NCI-H82 treated with DMSO at 0.1 percent for 48 hours (cell line): ENCODE results near the gene DFFB.
"Not testable (repeated sequence)": the region's sequence is repeated elsewhere in the genome, so short reads cannot be mapped to it uniquely, and the experiment has no call there.

ENCODE experiments used
- DNase-seq: peaks from one replicate; lab custom pipeline; 2025; ENCODE audit not compliant: unreplicated experiment; lab: John Stamatoyannopoulos, UW

The DFFB gene

GRCh38 chr1:3909615-3910014 is 52.3 kb downstream of the DFFB start:
- no peak for DNase-seq

DNA sequence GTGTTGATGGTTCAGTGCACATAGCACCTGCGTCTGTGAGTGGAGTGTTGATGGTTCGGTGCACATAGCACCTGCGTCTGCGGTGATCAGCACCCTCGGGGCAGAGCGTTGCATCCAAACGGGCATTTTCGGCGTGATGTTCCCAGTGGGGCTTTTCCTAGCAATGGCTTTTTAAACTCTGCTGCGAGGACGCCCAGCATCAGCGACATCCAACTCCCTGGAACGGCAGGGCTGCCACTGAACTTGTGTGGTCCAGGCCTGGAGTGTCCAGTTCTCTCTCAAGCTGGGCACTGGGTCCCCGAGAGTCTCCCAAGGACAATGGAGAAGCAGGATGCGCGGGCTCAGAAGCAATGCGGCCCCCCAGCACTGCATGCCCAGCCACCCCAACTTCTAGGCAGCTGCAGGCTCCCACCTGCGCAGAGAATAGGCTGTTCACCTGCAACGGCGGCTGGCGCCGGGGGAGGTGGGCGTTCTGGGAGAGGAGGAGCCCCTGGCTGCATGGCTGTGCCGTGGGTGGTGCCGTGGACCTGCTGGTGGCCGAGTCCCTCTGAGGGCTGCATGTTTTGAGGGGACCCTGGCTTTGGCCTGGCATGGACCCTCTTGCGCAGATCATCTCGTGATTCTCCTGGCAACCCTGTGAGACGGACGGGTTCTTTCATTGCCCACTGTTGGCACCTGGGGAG is 52.9 kb downstream of the DFFB start:
- DNase-seq: no peak

DNA sequence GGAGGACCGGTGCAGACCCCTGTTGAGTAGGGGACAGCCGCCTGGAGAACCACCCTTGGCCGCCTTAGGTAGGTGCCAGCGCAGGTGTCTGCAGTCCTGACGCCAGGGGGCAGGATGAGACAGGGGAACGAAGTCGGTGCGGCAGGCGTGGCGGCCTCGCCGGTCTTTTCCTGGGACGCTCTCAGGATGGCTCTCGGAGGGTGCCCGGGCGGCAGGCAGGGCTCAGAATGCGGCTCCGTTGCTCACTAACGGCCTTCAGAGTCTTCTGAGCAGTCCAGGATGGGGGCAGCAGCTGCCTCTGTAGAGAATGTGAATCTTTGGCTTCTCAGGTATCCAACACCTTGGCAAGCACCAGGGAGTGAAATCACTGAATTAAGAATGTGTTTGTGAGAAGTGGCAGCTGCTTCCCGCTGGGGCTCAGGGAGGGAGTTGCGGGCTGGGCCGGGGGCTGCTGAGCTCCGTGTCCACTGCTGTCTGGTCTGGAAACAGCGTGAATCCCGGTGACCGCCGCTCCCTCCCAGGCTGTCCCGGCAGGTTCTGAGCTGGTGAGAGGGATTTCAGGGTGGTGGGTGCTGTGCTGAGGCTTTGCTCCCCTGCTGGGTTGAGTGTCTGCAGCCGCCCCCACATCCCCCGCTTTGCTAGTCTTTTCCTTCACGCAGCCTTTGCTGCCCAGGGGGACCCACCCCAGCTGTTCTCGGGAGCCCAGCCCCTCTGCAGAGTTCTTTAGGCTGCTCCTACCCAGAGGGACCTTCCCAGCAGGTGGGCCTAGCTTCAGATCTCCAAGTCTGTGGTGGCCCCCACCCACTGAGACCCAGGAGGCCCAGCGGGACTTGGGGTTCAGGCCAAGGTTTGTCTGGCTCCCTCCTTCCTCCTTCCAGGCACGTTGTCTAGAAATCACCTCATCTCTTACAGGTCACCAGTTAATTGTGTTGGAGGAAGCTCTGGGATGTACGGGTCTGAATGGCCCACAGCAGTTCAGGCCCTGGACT is 53.9 kb downstream of the DFFB start:
- peak; percentile 57 for DNase-seq

DNA sequence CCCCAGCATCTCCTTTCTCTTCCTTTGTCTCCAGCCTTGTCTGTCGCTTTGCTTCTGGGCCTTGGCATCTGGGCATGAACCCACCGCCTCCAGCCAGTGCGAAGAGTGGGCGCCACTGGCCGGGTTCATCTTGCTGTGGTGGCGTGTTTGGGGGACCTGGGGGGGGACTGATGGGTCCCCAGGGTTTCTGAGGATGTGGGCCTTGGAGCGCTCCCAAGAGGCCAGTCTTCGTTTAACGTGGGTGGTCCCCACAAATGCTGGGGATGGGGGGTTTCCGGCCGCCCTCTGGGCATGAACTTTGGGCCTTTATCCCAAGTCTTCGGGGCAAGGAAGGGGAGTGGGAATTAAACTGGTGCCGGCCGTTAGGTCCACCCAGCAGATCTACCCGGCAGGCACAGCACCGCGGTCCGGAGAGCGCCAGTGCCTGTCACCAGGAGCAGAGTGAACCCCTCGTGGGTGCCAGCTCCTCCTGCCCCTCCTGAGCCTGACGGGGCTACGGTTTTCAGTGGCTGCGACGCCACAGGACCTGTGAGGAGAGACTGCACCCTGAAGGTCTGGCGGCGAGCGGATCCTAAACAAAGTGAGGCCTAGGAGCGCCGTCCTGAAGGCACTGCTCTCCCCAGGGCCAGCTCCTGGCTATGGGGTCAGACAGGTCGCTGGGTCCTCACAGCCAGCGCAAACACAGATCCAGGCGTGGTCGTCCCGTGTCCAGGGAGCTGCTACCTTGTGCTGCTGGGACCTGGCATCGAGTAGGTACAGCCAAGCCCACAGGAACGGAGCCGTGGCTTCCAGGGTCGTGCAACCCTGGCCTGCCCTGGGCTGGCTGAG is 54.9 kb downstream of the DFFB start:
- no peak for DNase-seq

DNA sequence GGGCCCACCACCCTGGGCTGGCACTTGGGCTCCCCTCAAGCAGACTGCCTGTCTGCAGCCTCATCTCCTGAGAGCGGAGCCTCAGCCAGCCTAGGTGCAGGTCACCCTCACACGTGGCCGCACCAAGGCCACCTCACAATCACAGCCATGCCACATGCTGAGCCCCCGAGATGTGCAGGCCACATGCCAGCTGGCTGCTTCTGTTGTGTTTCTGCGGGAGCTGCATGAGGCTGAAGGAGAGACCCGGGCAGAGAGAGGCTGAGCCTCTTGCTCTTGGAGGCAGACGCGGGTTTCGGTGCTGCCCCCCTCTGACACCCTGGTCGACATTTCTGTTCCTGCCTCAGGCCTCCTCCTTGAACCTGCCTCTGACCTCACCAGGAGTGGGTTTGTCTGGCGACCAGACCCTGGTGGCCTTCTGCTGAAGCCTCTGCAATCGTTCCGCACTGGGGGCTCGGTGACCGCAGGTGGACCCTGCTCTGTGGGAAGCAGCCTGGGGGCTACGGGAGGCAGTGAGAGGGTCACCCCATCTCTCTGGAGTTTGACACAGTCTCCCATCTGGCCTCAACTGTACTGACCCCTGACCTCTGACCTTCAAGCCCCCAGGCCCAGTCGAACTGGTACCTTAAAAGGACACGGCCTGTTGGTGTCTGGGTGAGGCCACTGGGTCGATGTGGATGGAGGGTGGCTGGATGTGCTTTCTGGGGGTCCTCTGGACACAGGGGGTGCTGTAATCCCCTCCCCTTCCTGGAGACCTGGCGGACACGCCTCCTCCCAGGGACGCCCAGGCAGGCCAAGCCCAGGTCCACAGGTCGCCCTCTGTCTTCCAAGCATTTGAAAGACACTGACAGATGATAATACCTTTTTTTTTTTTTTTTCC is 55.8 kb downstream of the DFFB start:
- no peak for DNase-seq

DNA sequence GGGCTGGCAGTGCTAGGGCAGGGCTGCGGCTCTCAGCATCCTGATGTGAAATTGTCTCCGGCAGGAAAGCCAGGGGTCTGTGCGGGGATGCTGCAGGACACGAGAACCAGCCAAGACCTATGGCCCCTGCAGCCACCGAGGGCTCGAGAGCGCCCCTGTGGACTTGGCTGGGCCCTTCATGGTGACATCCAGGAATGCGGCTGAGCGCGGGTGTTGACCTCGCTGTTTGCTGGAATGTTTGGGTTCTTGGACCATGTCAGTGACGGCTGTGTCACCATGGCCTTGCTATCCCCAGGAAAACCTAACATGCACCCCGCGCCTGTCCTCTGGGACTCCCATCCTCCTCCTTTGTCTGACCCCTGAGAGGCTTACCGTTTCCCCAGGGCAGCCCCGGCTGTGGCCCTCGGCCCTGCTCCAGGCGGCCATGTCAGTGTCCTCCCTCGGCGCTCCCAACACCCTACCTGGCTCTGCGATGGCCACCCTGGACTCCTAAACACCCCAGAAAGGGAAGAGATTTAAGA is 57.1 kb downstream of the DFFB start:
- no peak for DNase-seq

- DNase-seq: no peak
Observed at GRCh38 chr1:3914911-3915310, 57.6 kb downstream of the DFFB start.

GRCh38 chr1:3915551-3916121 is 58.4 kb downstream of the DFFB start:
- DNase-seq: no peak

DNA sequence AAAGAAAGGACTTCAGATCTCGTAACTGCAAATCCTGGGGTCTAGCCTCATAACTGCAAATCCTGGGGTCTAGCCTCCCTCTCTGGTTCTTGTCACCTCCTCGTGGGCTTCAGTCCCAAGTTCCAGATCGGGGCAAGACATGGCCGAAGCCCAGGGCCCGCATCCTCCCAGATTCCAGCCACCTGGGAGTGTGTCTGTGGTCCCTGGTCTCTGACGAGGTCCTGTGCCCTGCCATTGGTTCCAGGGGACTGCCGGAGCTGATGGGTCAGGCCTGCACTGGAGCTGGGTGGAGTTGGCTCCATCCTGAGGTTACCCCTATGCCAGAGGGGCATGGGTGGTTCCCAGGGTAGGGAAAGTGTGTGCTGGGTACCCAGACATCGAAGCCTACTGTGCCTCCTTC is 60.5 kb downstream of the DFFB start:
- no peak for DNase-seq

- not testable (repeated sequence) for DNase-seq
Observed at GRCh38 chr1:3918359-3918758, 61.1 kb downstream of the DFFB start.

DNA sequence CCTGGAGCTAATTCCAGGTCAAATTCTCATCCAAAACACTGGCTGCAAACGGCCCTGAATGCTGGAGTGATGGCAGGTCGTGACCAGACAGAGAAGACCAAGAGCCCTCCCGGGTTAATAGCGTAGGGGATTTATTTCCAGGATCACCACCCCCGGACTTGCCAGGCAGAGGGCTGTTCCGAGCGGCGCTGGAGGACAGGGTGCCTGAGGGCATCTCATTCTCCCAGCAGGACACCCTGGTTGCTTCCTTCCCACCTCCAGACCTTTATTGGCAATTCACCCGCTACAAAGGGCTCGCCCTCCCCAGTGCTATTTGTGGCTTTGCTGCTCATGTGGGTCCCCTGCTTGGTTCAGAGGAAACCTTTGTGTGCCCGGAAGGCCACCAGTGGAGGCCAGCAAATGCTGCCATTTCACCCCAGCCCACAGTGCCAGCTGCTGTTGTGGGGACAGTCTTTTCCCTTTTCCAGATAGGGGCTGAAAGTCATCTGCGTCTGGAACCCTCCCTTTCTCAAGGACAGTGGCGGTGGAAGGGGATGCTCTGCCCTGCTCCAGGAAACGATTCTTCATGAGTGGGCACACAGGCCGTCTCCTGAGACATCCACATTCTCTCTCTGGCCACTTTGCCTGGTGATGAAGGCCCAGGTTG is 61.8 kb downstream of the DFFB start:
- DNase-seq: no peak

- DNase-seq: no peak
Observed at GRCh38 chr1:3919706-3920105, 62.4 kb downstream of the DFFB start.

GRCh38 chr1:3921765-3922164 is 64.5 kb downstream of the DFFB start:
- no peak for DNase-seq

DNA sequence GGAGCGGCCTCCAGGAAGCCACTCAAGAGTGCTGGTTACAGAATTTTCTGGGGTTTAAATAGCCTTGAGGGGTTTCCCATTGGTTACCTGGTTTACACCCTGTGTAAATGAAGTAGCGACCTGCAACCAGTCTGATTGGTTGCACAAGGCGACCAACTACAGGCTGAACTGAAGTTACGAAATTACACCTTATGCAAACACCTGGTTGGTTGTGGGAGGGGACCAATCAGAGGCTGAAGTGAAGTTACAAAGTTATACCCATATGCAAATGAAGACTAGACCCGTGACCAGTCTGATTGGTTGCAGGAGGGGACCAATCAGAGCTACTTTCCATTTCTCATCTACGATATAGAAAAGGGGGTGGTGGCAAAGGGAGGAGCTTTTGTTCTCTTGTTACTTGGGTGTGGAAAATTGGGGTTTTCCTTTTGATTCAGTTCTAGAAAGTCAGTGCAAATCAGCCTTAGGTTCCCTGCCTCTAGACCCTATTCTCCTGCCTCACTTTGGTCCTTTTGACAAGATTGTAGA is 65.0 kb downstream of the DFFB start:
- DNase-seq: no peak

- no peak for DNase-seq
Observed at GRCh38 chr1:3922851-3923250, 65.6 kb downstream of the DFFB start.

DNA sequence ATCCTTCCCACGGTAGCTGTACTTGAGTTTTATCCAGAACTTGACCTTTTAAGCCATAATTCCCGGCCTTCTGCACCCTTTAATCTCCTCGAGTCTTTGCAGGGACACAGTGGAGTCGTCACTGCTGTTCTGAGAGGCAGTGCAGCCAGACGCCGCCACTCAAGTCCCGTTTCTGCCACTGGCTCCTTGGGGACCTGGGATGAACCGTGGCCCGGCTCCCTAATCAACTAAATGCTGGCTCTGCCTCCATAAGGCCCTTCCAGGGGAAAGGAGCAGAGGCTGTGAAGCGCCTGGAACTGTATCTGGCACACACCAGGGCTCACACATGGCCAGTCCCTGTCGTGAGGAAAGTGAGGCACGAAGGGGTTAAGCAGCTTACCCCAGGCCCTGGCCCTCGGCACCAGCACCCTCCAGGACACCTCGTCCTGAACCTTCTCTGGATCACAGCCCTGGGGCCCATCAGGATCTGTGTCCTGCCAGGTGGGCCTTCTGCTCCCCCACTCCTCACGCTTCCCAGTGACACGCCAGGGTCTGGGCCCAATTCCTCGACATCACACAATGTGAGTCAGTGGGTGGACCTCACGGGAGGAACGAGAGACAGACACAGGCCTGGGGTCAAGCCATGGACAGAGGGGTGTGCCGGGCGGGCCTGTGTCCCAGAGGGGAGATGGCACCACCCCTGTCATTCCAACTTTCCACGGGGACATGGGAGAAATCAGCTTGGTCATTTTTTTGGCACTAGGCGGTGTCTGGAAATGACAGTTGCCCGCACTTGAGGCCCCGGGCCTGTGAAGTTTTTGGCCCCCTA is 66.3 kb downstream of the DFFB start:
- DNase-seq: peak; percentile 68

GRCh38 chr1:3924186-3924824 is 67.0 kb downstream of the DFFB start:
- no peak for DNase-seq

DNA sequence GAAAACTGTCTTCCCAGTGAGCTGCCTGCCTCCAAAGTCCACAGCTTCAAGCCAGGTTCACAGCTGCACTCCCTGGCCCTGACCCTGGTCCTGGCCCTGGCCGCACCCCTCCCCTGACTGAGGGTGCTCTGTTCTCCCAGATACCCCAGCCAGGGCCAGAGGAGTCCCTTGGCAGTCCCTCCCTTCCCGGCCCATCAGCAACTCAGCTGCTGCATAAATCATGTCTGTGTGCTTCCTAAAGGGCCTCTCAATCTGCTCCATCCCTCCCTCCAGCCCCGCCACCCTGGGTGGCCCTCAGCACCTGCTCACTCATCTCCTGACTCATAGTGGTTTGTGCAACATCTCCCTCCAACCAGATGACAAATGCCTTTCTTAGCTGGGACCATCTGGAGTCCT is 67.5 kb downstream of the DFFB start:
- peak; percentile 58 for DNase-seq
